OCI-LY7 (cell line): ENCODE results near the gene WDR46. TPM values are rescaled to one million over a fixed set of nuclear protein-coding genes. Genes with fewer than 3 reads are reported as not detected.

Experiments
- BruUV-seq: library from RNA; stranded (reverse); fragments of 400-500 nt; replicated peaks from 2 replicates; lab custom pipeline; 2021; lab: Mats Ljungman, UMichigan
- CTCF ChIA-PET: fragments of 300-600 bp; sonication (Branson Sonifier 250); formaldehyde crosslinking; loops from one replicate; lab custom pipeline; 2022; ENCODE audit warnings: antibody characterized with exemption; ENCODE audit not compliant: unreplicated experiment; lab: Charles Lee
- POLR2A ChIA-PET: fragments of 300-600 bp; sonication (Branson Sonifier 250); formaldehyde crosslinking; loops from one replicate; lab custom pipeline; 2022; ENCODE audit warnings: antibody characterized with exemption; lab: Charles Lee
- DNase-seq: peaks from one replicate; pipeline ENCODE4 v3.0.0-alpha.2; 2015; ENCODE audit warnings: low spot score
- H2AFZ ChIP-seq: fragments of 200-600 bp; sonication (generic), shearing (Covaris generic); 2 replicates; pipeline ENCODE4 v1.6.1; 2014; ENCODE audit warnings: mild to moderate bottlenecking, antibody characterized with exemption, low read length, moderate library complexity
- H3K27ac ChIP-seq: fragments of 200-600 bp; sonication (generic); 2 replicates; pipeline ENCODE4 v1.5.1; 2014; ENCODE audit warnings: mixed run types, low read depth, mild to moderate bottlenecking, moderate library complexity, low read length, inconsistent platforms; ENCODE audit not compliant: poor library complexity, severe bottlenecking
- H3K36me3 ChIP-seq: fragments of 200-600 bp; sonication (generic); 2 replicates; pipeline ENCODE4 v1.6.1; 2014; ENCODE audit warnings: mild to moderate bottlenecking, antibody characterized with exemption, low read length, moderate library complexity, mixed read lengths; ENCODE audit not compliant: insufficient read depth
- H3K4me1 ChIP-seq: fragments of 200-600 bp; sonication (generic); 2 replicates; pipeline ENCODE4 v1.5.1; 2014; ENCODE audit warnings: mild to moderate bottlenecking, low read length; ENCODE audit not compliant: insufficient read depth, poor library complexity, severe bottlenecking
- H3K4me2 ChIP-seq: fragments of 200-600 bp; sonication (generic); 2 replicates; pipeline ENCODE4 v1.6.1; 2014; ENCODE audit warnings: mild to moderate bottlenecking, low read length
- H3K4me3 ChIP-seq: fragments of 200-600 bp; sonication (generic); 2 replicates; pipeline ENCODE4 v1.5.1; 2014; ENCODE audit warnings: mild to moderate bottlenecking, low read depth, low read length; ENCODE audit not compliant: poor library complexity, severe bottlenecking
- H3K79me2 ChIP-seq: fragments of 200-600 bp; sonication (generic); 2 replicates; pipeline ENCODE4 v1.6.1; 2016; ENCODE audit warnings: low read depth, mild to moderate bottlenecking, low read length, moderate library complexity, mixed read lengths; ENCODE audit not compliant: insufficient read depth
- H3K9me2 ChIP-seq: fragments of 200-600 bp; sonication (generic); 2 replicates; pipeline ENCODE4 v1.6.1; 2016; ENCODE audit warnings: mild to moderate bottlenecking, low read length, mixed read lengths; ENCODE audit not compliant: insufficient read depth
- H3K9me3 ChIP-seq: fragments of 200-600 bp; sonication (generic); 2 replicates; pipeline ENCODE4 v1.6.1; 2014; ENCODE audit warnings: mild to moderate bottlenecking, mixed run types, low read length, mixed read lengths
- H4K20me1 ChIP-seq: fragments of 200-600 bp; sonication (generic); 2 replicates; pipeline ENCODE4 v1.6.1; 2014; ENCODE audit warnings: mild to moderate bottlenecking, antibody characterized with exemption, low read length, moderate library complexity, mixed read lengths; ENCODE audit not compliant: insufficient read depth
- CTCF ChIP-seq: fragments of 200-600 bp; sonication (generic); conservative IDR thresholded peaks from 2 replicates; pipeline ENCODE4 v1.5.1; 2014; ENCODE audit warnings: mild to moderate bottlenecking, antibody characterized with exemption, low read length, moderate library complexity, mixed read lengths
- EZH2phosphoT487 ChIP-seq: fragments of 200-600 bp; sonication (generic); IDR thresholded peaks from 2 replicates; pipeline ENCODE4 v1.6.1; 2018; ENCODE audit warnings: low read depth, borderline replicate concordance, mild to moderate bottlenecking, mixed run types, antibody characterized with exemption, low read length, moderate library complexity, mixed read lengths
- intact Hi-C: fragments of 100-400 bp; cut with micrococcal nuclease; formaldehyde crosslinking; loops from one replicate; pipeline ENCODE4 v1.10.0; 2022; ENCODE audit not compliant: unreplicated experiment
- total RNA-seq, 2 experiments: library from RNA; depleted of rRNA in 1 of 2; stranded (reverse); fragments of >200 nt in 1 of 2; shearing (Covaris generic) in 1 of 2; gene quantifications; 2 replicates each; pipeline ENCODE4 v1.2.3, GENCODE V29; 2014 to 2022

The WDR46 gene
- total RNA-seq, 2 experiments from 2014 or later: 83.3 to 129 TPM

GRCh38 chr6:33280539-33280938 is 8.5 kb downstream of the WDR46 start:
- Histone ChIP-seq H3K36me3 (peaks cover 90% of the 10 kb centered on the region), H2AFZ (no peak overlapping the region), H3K9me2 (no peaks in the 10 kb centered on the region), H3K27ac (peak overlapping the region; percentile 20), H3K4me3 (no peak overlapping the region), H4K20me1 (no peaks in the 10 kb centered on the region; the same call in 1 of the 2 replicates), H3K4me1 (peaks cover 36% of the 10 kb centered on the region), H3K4me2 (no peak overlapping the region), H3K79me2 (peaks cover 4% of the 10 kb centered on the region; the same call in 1 of the 2 replicates), H3K9me3 (no peaks in the 10 kb centered on the region)
- intact Hi-C loops: no loop called here
- CTCF ChIA-PET: no interaction called here
- no TSS peak for BruUV-seq
- TF ChIP-seq CTCF (no peak), EZH2phosphoT487 (no peak)
- no peak for DNase-seq
- POLR2A ChIA-PET: interaction anchor here (0.8 kb wide), 1 partner anchor 37 kb away, joined by 3 read pairs; the partner anchor contains the start of gene ZBTB22

GRCh38 chr6:33279971-33280511 is 9.0 kb downstream of the WDR46 start:
- H3K79me2 ChIP-seq: peaks cover 9% of the 10 kb centered on the region
- CTCF ChIA-PET: no interaction called here
- intact Hi-C loops: loop anchor here (5.0 kb wide), 2 partner anchors 112 to 147 kb away; partner anchors contain the start of gene KIFC1
- no TSS peak for BruUV-seq
- H3K4me3 ChIP-seq: no peak overlapping the region
- no peaks in the 10 kb centered on the region for H3K9me3 ChIP-seq
- peak overlapping the region; percentile 93 for H3K27ac ChIP-seq
- H3K9me2 ChIP-seq: no peaks in the 10 kb centered on the region
- H3K4me1 ChIP-seq: peaks cover 41% of the 10 kb centered on the region
- no peak overlapping the region for H2AFZ ChIP-seq
- H3K4me2 ChIP-seq: no peak overlapping the region
- peak; percentile 78 for TF ChIP-seq CTCF
- TF ChIP-seq EZH2phosphoT487: no peak
- POLR2A ChIA-PET: no interaction called here
- H3K36me3 ChIP-seq: peaks cover 90% of the 10 kb centered on the region
- peak; percentile 48 for DNase-seq
- H4K20me1 ChIP-seq: peaks cover 2% of the 10 kb centered on the region; the same call in 1 of the 2 replicates

GRCh38 chr6:33279257-33279695 is 9.8 kb downstream of the WDR46 start:
- Histone ChIP-seq H3K36me3 (peaks cover 91% of the 10 kb centered on the region), H2AFZ (no peak overlapping the region), H3K9me3 (no peaks in the 10 kb centered on the region), H4K20me1 (peaks cover 10% of the 10 kb centered on the region), H3K4me3 (no peak overlapping the region), H3K9me2 (no peaks in the 10 kb centered on the region), H3K4me1 (peaks cover 49% of the 10 kb centered on the region), H3K79me2 (peaks cover 17% of the 10 kb centered on the region), H3K4me2 (no peak overlapping the region), H3K27ac (peak overlapping the region; percentile 93)
- TF ChIP-seq CTCF (no peak), EZH2phosphoT487 (no peak)
- no peak for DNase-seq
- intact Hi-C loops: loop anchor here (5.0 kb wide), 2 partner anchors 113 to 148 kb away; partner anchors contain the start of gene KIFC1
- CTCF ChIA-PET: no interaction called here
- BruUV-seq: TSS peak; percentile 67
- POLR2A ChIA-PET: interaction anchor here (0.8 kb wide), 1 partner anchor 31 kb away, joined by 4 read pairs; no protein-coding TSS in a partner anchor
